Caco-2 (cell line): ENCODE measurements around the gene WEE1. TPM values are rescaled to one million over a fixed set of nuclear protein-coding genes. Genes with fewer than 3 reads are reported as not detected.
A peak's percentile ranks its signal among the peaks of the same experiment; 100 is the strongest.
"Not testable (repeated sequence)": the region's sequence is repeated elsewhere in the genome, so short reads cannot be mapped to it uniquely, and the experiment has no call there.

Experiments used
- BruUV-seq: library from RNA; stranded (reverse); fragments of 400-500 nt; replicated peaks from 2 replicates; lab custom pipeline; 2021; lab: Mats Ljungman, UMichigan
- CTCF ChIA-PET: fragments of 300-600 bp; sonication (Branson Sonifier 250); formaldehyde crosslinking; loops from one replicate; lab custom pipeline; 2022; ENCODE audit warnings: antibody characterized with exemption; lab: Charles Lee
- POLR2A ChIA-PET: fragments of 300-600 bp; sonication (Branson Sonifier 250); formaldehyde crosslinking; loops from one replicate; lab custom pipeline; 2022; ENCODE audit warnings: antibody characterized with exemption; lab: Charles Lee
- DNase-seq, 2 experiments: peaks; one replicate each; pipeline versions ENCODE4 v3.0.0 to v3.0.0-alpha.2; 2020 to 2022
- H3K27me3 ChIP-seq: replicated peaks from 2 replicates; pipeline ENCODE4 v1.6.0; 2011; ENCODE audit warnings: low read length; ENCODE audit not compliant: control insufficient read depth, insufficient read depth
- H3K36me3 ChIP-seq: 2 replicates; pipeline ENCODE4 v1.5.1; 2011; ENCODE audit warnings: low read length; ENCODE audit not compliant: control insufficient read depth, insufficient read depth
- H3K4me1 ChIP-seq: fragments of 250-450 bp; sonication (Bioruptor Pico); 2 replicates; pipeline ENCODE4 v1.5.1; 2020; ENCODE audit warnings: mild to moderate bottlenecking
- H3K4me3 ChIP-seq: 2 replicates; pipeline ENCODE4 v1.5.1; 2011; ENCODE audit warnings: low read depth, mild to moderate bottlenecking, control low read depth, low read length
- H3K9me3 ChIP-seq: fragments of 250-450 bp; sonication (Bioruptor Pico); 2 replicates; pipeline ENCODE4 v1.5.1; 2020; ENCODE audit warnings: mild to moderate bottlenecking, moderate library complexity
- H3K27ac Mint-ChIP-seq: one replicate; pipeline ENCODE4 v1.8.0; 2022; ENCODE audit warnings: mixed read lengths; ENCODE audit not compliant: unreplicated experiment
- H3K27me3 Mint-ChIP-seq: one replicate; pipeline ENCODE4 v1.8.0; 2022; ENCODE audit warnings: mixed read lengths; ENCODE audit not compliant: insufficient read depth, unreplicated experiment
- H3K36me3 Mint-ChIP-seq: one replicate; pipeline ENCODE4 v1.8.0; 2022; ENCODE audit warnings: mild to moderate bottlenecking, mixed read lengths; ENCODE audit not compliant: insufficient read depth, unreplicated experiment
- H3K4me1 Mint-ChIP-seq: one replicate; pipeline ENCODE4 v1.8.0; 2022; ENCODE audit warnings: low read depth, mixed read lengths; ENCODE audit not compliant: unreplicated experiment
- H3K4me3 Mint-ChIP-seq: one replicate; pipeline ENCODE4 v1.8.0; 2022; ENCODE audit warnings: mild to moderate bottlenecking, moderate library complexity, mixed read lengths; ENCODE audit not compliant: unreplicated experiment
- H3K9me3 Mint-ChIP-seq: one replicate; pipeline ENCODE4 v1.8.0; 2022; ENCODE audit warnings: mixed read lengths; ENCODE audit not compliant: unreplicated experiment
- intact Hi-C: fragments of 100-400 bp; cut with micrococcal nuclease; formaldehyde crosslinking; loops from one replicate; pipeline ENCODE4 v1.10.0; 2022; ENCODE audit not compliant: unreplicated experiment
- total RNA-seq: library from RNA; stranded (reverse); gene quantifications from 2 replicates; pipeline ENCODE4 v1.2.3, GENCODE V29; 2022
- TF ChIP-seq, protein P1 (sequence below), 2 experiments: fragments of 200-600 bp in 1 of 2; IDR thresholded peaks; 1 replicate in 1 of 2; 2 replicates in 1 of 2; pipeline versions ENCODE4 v1.5.1 to v1.8.0; 2011 to 2022; ENCODE audit warnings: antibody characterized with exemption in 1 of 2, control low read depth in 1 of 2, inconsistent platforms in 1 of 2, low read depth in 1 of 2, low read length in 1 of 2, mild to moderate bottlenecking in 1 of 2, moderate library complexity in 1 of 2; ENCODE audit not compliant: insufficient read depth in 1 of 2, severe bottlenecking in 1 of 2, unreplicated experiment in 1 of 2

The WEE1 gene
- total RNA-seq, 1 experiment from 2014 or later: 108 TPM

DNA sequence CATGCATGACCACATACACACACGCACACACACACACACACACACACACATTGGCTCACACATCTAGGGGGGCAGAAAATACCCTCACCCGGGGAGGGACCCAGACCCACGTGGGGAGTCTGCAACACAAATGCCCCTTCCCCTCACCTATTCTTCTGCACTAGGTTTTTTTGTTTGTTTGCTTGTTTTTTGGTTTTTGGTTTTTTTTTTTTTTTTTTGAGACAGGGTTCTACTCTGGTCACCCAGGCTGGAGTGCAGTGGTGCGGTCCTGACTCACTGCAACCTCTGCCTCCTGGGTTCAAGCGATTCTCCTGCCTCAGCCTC, 28.4 kb downstream of the WEE1 start:
- peak overlapping the region; percentile 48 for H3K27ac Mint-ChIP-seq

DNA sequence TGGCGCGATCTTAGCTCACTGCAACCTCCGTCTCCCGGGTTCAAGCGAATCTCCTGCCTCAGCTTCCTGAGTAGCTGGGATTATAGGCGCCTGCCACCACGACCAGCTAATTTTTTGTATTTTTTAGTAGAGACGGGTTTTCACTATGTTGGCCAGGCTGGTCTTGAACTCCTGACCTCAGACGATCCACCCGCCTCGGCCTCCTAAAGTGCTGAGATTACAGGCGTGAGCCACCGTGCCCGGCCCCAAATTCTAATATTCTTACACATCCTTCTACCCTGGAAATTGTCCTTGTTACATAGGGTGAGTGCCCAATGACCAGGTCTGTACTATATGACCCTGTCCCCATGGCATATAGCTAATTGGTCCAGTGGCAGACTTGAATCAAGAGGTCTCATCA, 29.7 kb downstream of the WEE1 start:
- CTCF ChIA-PET: interaction anchor here (2.1 kb wide), 1 partner anchor 10 kb away, joined by 5 read pairs; no protein-coding TSS in a partner anchor
- BruUV-seq, H3K4me3 ChIP-seq, DNase-seq, H3K36me3 Mint-ChIP-seq, H3K36me3 ChIP-seq, H3K27me3 Mint-ChIP-seq, H3K27me3 ChIP-seq, H3K4me3 Mint-ChIP-seq, intact Hi-C loops, POLR2A ChIA-PET, H3K9me3 Mint-ChIP-seq, H3K27ac Mint-ChIP-seq, H3K9me3 ChIP-seq: not testable (repeated sequence)
- H3K4me1 ChIP-seq: peaks cover 35% of the 10 kb centered on the region
- H3K4me1 Mint-ChIP-seq: peaks cover 42% of the 10 kb centered on the region

More for the DNA sequence above, 28.4 kb downstream of the WEE1 start:
- H3K36me3 Mint-ChIP-seq: no peaks in the 10 kb centered on the region
- H3K4me3 Mint-ChIP-seq: no peak overlapping the region
- no peak for DNase-seq
- CTCF ChIA-PET: no interaction called here
- Histone ChIP-seq H3K9me3 (no peaks in the 10 kb centered on the region), H3K4me3 (no peak overlapping the region), H3K36me3 (no peaks in the 10 kb centered on the region), H3K27me3 (no peaks in the 10 kb centered on the region), H3K4me1 (peaks cover 21% of the 10 kb centered on the region)
- intact Hi-C loops: no loop called here
- H3K27me3 Mint-ChIP-seq: no peaks in the 10 kb centered on the region
- POLR2A ChIA-PET: interaction anchor here (0.6 to 1.3 kb wide), 2 partner anchors 28 to 91 kb away, joined by 3 to 8 read pairs; partner anchors contain the start of gene WEE1
- H3K4me1 Mint-ChIP-seq: peaks cover 34% of the 10 kb centered on the region
- H3K9me3 Mint-ChIP-seq: no peaks in the 10 kb centered on the region
- BruUV-seq: no TSS peak
- TF ChIP-seq, protein P1, sequence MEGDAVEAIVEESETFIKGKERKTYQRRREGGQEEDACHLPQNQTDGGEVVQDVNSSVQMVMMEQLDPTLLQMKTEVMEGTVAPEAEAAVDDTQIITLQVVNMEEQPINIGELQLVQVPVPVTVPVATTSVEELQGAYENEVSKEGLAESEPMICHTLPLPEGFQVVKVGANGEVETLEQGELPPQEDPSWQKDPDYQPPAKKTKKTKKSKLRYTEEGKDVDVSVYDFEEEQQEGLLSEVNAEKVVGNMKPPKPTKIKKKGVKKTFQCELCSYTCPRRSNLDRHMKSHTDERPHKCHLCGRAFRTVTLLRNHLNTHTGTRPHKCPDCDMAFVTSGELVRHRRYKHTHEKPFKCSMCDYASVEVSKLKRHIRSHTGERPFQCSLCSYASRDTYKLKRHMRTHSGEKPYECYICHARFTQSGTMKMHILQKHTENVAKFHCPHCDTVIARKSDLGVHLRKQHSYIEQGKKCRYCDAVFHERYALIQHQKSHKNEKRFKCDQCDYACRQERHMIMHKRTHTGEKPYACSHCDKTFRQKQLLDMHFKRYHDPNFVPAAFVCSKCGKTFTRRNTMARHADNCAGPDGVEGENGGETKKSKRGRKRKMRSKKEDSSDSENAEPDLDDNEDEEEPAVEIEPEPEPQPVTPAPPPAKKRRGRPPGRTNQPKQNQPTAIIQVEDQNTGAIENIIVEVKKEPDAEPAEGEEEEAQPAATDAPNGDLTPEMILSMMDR (IDR thresholded peaks at IDR 0.05; ENCODE audit: insufficient read depth in 1 of 2, low read depth in 1 of 2, low read length in 1 of 2, severe bottlenecking in 1 of 2, unreplicated experiment in 1 of 2): no peak

DNA sequence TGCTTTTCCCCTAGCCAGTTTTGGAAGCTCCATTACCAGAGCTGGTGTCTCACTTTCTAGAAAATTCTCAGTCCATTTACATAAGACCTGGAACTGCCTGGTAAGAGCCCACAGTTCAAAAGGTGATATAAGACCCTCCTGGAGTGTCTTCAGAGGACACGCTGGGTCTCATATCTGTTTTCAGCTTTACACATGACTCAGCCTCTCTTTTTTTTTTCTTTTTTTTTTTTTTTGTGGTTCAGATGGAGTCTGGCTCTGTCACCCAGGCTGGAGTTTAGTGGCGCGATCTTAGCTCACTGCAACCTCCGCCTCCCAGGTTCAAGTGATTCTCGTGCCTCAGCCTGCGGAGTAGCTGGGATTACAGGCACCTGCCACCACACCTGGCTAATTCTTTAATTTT, 30.7 kb downstream of the WEE1 start:
- H3K4me1 ChIP-seq: peaks cover 36% of the 10 kb centered on the region
- H3K4me3 Mint-ChIP-seq: no peak overlapping the region
- ChIA-PET POLR2A (interaction anchor here (0.6 kb wide), 1 partner anchor 427 kb away, joined by 7 read pairs; no protein-coding TSS in a partner anchor), CTCF (interaction anchor here (0.6 to 2.1 kb wide), 2 partner anchors 9 to 135 kb away, joined by 5 to 8 read pairs; no protein-coding TSS in a partner anchor)
- no peak overlapping the region for H3K4me3 ChIP-seq
- no TSS peak for BruUV-seq
- no peaks in the 10 kb centered on the region for H3K27me3 ChIP-seq
- TF ChIP-seq, protein P1 (IDR thresholded peaks at IDR 0.05; ENCODE audit: insufficient read depth in 1 of 2, low read depth in 1 of 2, low read length in 1 of 2, severe bottlenecking in 1 of 2, unreplicated experiment in 1 of 2): no peak
- H3K27ac Mint-ChIP-seq: no peak overlapping the region
- H3K36me3 Mint-ChIP-seq: peaks cover 3% of the 10 kb centered on the region
- no peaks in the 10 kb centered on the region for H3K9me3 Mint-ChIP-seq
- intact Hi-C loops: no loop called here
- DNase-seq: no peak
- H3K9me3 ChIP-seq: no peaks in the 10 kb centered on the region
- H3K36me3 ChIP-seq: no peaks in the 10 kb centered on the region
- peaks cover 51% of the 10 kb centered on the region for H3K4me1 Mint-ChIP-seq
- no peaks in the 10 kb centered on the region for H3K27me3 Mint-ChIP-seq
